Measurements from ENCODE around the gene PPP1R3F.

DNA sequence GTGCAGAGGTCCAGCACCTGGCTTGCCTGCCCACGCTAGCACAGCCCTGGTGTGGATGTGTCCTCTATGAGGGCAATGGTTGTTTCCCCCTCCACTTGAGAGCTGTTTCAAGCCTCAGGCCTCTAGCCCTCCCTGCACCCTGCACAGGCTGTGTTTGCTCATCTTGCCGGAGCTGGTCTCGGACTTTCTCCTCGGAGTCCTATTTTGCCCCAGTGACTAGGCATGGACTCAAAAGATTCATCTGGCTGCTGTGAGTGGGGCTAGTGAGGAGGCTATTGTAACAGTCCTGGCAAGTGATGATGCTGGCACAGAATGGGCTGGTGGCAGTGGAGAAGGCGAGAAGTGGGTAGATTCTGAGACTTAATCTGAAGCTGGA lies 10.9 kb upstream of the PPP1R3F start:
- TF ChIP-seq, protein P1, sequence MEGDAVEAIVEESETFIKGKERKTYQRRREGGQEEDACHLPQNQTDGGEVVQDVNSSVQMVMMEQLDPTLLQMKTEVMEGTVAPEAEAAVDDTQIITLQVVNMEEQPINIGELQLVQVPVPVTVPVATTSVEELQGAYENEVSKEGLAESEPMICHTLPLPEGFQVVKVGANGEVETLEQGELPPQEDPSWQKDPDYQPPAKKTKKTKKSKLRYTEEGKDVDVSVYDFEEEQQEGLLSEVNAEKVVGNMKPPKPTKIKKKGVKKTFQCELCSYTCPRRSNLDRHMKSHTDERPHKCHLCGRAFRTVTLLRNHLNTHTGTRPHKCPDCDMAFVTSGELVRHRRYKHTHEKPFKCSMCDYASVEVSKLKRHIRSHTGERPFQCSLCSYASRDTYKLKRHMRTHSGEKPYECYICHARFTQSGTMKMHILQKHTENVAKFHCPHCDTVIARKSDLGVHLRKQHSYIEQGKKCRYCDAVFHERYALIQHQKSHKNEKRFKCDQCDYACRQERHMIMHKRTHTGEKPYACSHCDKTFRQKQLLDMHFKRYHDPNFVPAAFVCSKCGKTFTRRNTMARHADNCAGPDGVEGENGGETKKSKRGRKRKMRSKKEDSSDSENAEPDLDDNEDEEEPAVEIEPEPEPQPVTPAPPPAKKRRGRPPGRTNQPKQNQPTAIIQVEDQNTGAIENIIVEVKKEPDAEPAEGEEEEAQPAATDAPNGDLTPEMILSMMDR (IDR thresholded peaks at IDR 0.05), result no peak
- no peak for TF ChIP-seq POLR2A (IDR thresholded peaks at IDR 0.05)

Measured in esophagus squamous epithelium (tissue), 4 donors.